Heart left ventricle (tissue), 16 donors: ENCODE results near the gene ESR2. TPM values are rescaled to one million over a fixed set of nuclear protein-coding genes. Genes with fewer than 3 reads are reported as not detected.

Experiments
- ATAC-seq, 4 donors: fragments of 200-7000 bp; cut with Tn5 transposase; one replicate each; pipeline ENCODE4 v1.9.1; 2020 to 2022; ENCODE audit warnings: moderate library complexity in 4 of 4, mild to moderate bottlenecking in 3 of 4, moderate number of reproducible peaks in 1 of 4
- DNase-seq, 5 donors: peaks; one replicate each; pipeline ENCODE4 v3.0.0-alpha.2; 2020
- H3K27ac ChIP-seq, 12 donors: fragments of 200-600 bp; sonication (generic) in 4 of 12; one replicate each; pipeline versions ENCODE4 v1.5.0 to v1.8.0; 2016 to 2022; ENCODE audit warnings: mild to moderate bottlenecking in 2 of 12
- H3K27me3 ChIP-seq, 9 donors: fragments of 200-600 bp; sonication (generic) in 2 of 9; one replicate each; pipeline versions ENCODE4 v1.5.1 to v1.8.0; 2016 to 2022; ENCODE audit warnings: mild to moderate bottlenecking in 3 of 9
- H3K36me3 ChIP-seq, 9 donors: fragments of 200-600 bp; sonication (generic) in 2 of 9; one replicate each; pipeline versions ENCODE4 v1.5.0 to v1.8.0; 2018 to 2022; ENCODE audit warnings: mild to moderate bottlenecking in 2 of 9
- H3K4me1 ChIP-seq, 12 donors: fragments of 200-600 bp; sonication (generic) in 4 of 12; one replicate each; pipeline versions ENCODE4 v1.5.0 to v1.8.0; 2016 to 2022; ENCODE audit warnings: mild to moderate bottlenecking in 3 of 12
- H3K4me3 ChIP-seq, 12 donors: fragments of 200-600 bp; sonication (generic) in 4 of 12; one replicate each; pipeline versions ENCODE4 v1.5.0 to v1.8.0; 2017 to 2022; ENCODE audit warnings: mild to moderate bottlenecking in 9 of 12, moderate library complexity in 4 of 12
- H3K9me3 ChIP-seq, 12 donors: fragments of 200-600 bp; sonication (generic) in 4 of 12; one replicate each; pipeline versions ENCODE4 v1.5.0 to v1.8.0; 2016 to 2022; ENCODE audit warnings: mild to moderate bottlenecking in 1 of 12
- POLR2A ChIP-seq, 2 donors: fragments of 450-650 bp; IDR thresholded peaks; one replicate each; pipeline ENCODE4 v1.6.1; 2017; ENCODE audit warnings: antibody characterized with exemption in 2 of 2, mild to moderate bottlenecking in 2 of 2, moderate library complexity in 2 of 2
- WGBS, 4 donors: extraction: QIAGEN DNeasy Blood & Tissue Kit in 2 of 4; methylation state at CpG; one replicate each; pipeline versions ENCODE4 v1.1.5 to v1.1.7; 2013 to 2018; 5-methylcytosine and 5-hydroxymethylcytosine counted together
- intact Hi-C, 10 donors: fragments of 100-400 bp; cut with DNase I; formaldehyde crosslinking; loops; one replicate each; pipeline versions ENCODE4 v1.11.1 to v1.14.2; 2022
- polyA plus RNA-seq, 2 donors: library from polyadenylated mRNA; stranded (reverse); fragments of 200-250 nt; gene quantifications; one replicate each; pipeline ENCODE4 v1.2.3, GENCODE V29; 2013
- total RNA-seq, 9 donors: library from RNA; depleted of rRNA in 2 of 9; stranded (reverse); fragments of >200 nt in 2 of 9; fragmentation: NEBNext Ultra II Directional in 3 of 9; extraction: Animal tissue kit (Norgen Biotek cat#: 25700) in 3 of 9; gene quantifications; one replicate each; pipeline versions ENCODE4 v1.1.0 to v1.2.4, GENCODE V29; 2016 to 2023
- TF ChIP-seq, protein P1 (sequence below), 12 donors: fragments of 200-600 bp; sonication (generic) in 4 of 12; IDR thresholded peaks; one replicate each; pipeline versions ENCODE4 v1.5.0 to v1.8.0; 2018 to 2022; ENCODE audit warnings: antibody characterized with exemption in 12 of 12, mild to moderate bottlenecking in 5 of 12
- donor health status: ischemic (EF 13 %, LVEDD 7.1; RV severe dilation, severe dysfunction).
- donor health status: healthy with polysubstance abuse.
- donor health status: DM: no; HTN: yes; CAD: no.
- donor health status: DM: no; HTN: no; CAD: no.
- donor health status: ischemic (EF 25% LVEDD 6.9; RV normal size, moderate dysfunction).
- donor health status: ischemic (EF 25% LVEDD 5.7; RV mildly dilated, moderate dysfunction).
- donor health status: healthy.
- donor health status: DM: yes; HTN: yes; CAD: no.
- donor health status: ischemic (EF 35%, LVEDD 5.7; RV mildly dilated, moderate dysfunction).
- donor health status: nonischemic (EF 11% LVEDD 7.7; RV severe dilation, severe dysfunction).
- donor health status: DM: yes; HTN: yes; CAD: no.
- donor health status: PGD.
- donor health status: ischemic (EF 29% LVEDD 5.4; RV normal size, mild dysfunction).
- donor health status: nonischemic (EF 23%, LVEDD 6.1; RV moderate dilation, normal function).

The ESR2 gene
- total and polyA plus RNA-seq, 11 donors = 0.15 to 1.7 (median 0.61) TPM

DNA sequence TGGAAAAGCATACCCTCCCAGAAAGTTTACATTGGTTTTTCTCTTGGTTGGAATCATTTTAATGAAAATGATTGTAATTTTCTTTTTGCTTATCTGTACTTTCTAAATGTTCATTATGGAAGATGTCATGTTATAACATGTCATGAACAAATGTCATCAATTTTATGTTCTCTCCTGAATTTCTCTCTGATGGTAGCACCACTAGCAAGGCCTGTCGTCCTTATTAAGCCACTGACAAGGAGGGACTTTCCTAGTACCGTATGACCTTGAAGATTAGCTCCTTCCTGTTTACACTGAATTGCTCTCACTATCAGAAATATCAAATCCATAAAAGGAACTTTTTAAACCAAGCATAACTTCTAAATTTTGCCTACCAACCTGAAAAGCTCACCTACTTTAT lies 99.0 kb downstream of the ESR2 start:
- Histone ChIP-seq H3K27me3 (no peaks in the 10 kb centered on the region), H3K27ac (peak overlapping the region in 10 of 12 donors; percentile 12 to 88 (median 80)), H3K36me3 (peaks cover 0 to 22% (median 6%) of the 10 kb centered on the region in 9 donors), H3K9me3 (no peaks in the 10 kb centered on the region), H3K4me3 (no peak overlapping the region), H3K4me1 (peaks cover 0 to 56% (median 27%) of the 10 kb centered on the region in 12 donors)
- WGBS, 4 donors = 16 to 22% (median 20%) methylated on average over 2 of the region's 2 CpGs
- no peak for ATAC-seq
- intact Hi-C loops = loop anchor here in 1 of 10 donors (10.0 kb wide), 1 partner anchor 100 kb away; the partner anchor contains the start of gene ESR2
- no peak for TF ChIP-seq POLR2A (IDR thresholded peaks at IDR 0.05)
- TF ChIP-seq, protein P1, sequence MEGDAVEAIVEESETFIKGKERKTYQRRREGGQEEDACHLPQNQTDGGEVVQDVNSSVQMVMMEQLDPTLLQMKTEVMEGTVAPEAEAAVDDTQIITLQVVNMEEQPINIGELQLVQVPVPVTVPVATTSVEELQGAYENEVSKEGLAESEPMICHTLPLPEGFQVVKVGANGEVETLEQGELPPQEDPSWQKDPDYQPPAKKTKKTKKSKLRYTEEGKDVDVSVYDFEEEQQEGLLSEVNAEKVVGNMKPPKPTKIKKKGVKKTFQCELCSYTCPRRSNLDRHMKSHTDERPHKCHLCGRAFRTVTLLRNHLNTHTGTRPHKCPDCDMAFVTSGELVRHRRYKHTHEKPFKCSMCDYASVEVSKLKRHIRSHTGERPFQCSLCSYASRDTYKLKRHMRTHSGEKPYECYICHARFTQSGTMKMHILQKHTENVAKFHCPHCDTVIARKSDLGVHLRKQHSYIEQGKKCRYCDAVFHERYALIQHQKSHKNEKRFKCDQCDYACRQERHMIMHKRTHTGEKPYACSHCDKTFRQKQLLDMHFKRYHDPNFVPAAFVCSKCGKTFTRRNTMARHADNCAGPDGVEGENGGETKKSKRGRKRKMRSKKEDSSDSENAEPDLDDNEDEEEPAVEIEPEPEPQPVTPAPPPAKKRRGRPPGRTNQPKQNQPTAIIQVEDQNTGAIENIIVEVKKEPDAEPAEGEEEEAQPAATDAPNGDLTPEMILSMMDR (IDR thresholded peaks at IDR 0.05) = no peak
- DNase-seq = no peak

DNA sequence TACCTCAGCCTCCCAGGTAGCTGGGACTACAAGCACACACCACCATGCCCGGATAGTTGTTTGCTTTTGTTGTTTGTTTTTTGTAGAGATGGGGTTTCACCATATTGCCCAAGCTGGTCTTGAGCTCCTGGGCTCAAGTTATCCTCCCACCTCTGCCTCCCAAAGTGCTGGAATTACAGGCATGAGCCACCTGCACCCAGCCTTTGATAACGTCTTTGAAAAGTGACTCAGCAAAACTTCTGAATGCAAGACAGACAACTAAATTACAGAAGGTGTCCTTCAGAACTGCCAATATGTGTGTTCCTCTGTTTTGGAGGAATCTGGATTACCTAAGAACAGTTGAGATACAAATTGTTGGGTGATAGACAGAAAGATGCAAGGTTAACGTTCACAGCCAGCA lies 99.8 kb downstream of the ESR2 start:
- peak overlapping the region in 10 of 12 donors; percentile 7 to 88 (median 40) for H3K27ac ChIP-seq
- intact Hi-C loops = loop anchor here in 1 of 10 donors (10.0 kb wide), 1 partner anchor 100 kb away; the partner anchor contains the start of gene ESR2
- TF ChIP-seq POLR2A (IDR thresholded peaks at IDR 0.05) = no peak
- TF ChIP-seq, protein P1 (IDR thresholded peaks at IDR 0.05) = no peak

DNA sequence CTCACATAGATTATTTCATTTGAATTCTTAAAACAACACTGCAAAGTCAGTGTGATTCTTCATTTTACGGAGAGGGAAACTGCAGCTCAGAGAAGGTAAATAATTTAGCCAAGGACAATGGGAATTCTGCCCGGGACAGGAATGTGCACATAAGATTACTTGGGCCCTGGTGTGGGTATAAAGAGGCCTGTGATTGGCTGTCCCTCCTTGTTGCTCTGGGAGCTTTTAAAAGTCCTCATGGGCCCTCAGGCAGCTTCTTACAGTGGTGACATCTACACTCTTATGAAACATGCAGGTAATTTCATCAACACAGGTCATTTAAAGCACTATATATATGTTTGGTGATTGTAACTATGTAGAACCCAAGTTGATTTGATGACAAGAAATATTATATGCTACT lies 100.3 kb downstream of the ESR2 start:
- H3K4me1 ChIP-seq = peaks cover 0 to 47% (median 17%) of the 10 kb centered on the region in 12 donors
- intact Hi-C loops = loop anchor here in 1 of 10 donors (10.0 kb wide), 1 partner anchor 101 kb away; the partner anchor contains the start of gene ESR2
- WGBS, 4 donors = 52 to 67% (median 59%) methylated on average over 2 of the region's 2 CpGs
- no peak overlapping the region for H3K4me3 ChIP-seq
- H3K36me3 ChIP-seq = peaks cover 0 to 36% (median 20%) of the 10 kb centered on the region in 9 donors
- peak overlapping the region in 10 of 12 donors; percentile 6 to 88 (median 38) for H3K27ac ChIP-seq
- no peak for DNase-seq
- no peaks in the 10 kb centered on the region for H3K9me3 ChIP-seq
- TF ChIP-seq, protein P1 (IDR thresholded peaks at IDR 0.05) = no peak
- no peak for TF ChIP-seq POLR2A (IDR thresholded peaks at IDR 0.05)
- peak; percentile 33 to 47 (median 42) for ATAC-seq
- H3K27me3 ChIP-seq = no peaks in the 10 kb centered on the region

More for the DNA sequence above, 99.8 kb downstream of the ESR2 start:
- WGBS, 4 donors = 74 to 83% (median 81%) methylated on average over 3 of the region's 3 CpGs
- ATAC-seq (no peak), DNase-seq (no peak)
- H3K4me3 ChIP-seq = no peak overlapping the region
- H3K27me3 ChIP-seq = no peaks in the 10 kb centered on the region
- peaks cover 0 to 30% (median 14%) of the 10 kb centered on the region in 9 donors for H3K36me3 ChIP-seq
- H3K9me3 ChIP-seq = no peaks in the 10 kb centered on the region
- peaks cover 0 to 50% (median 21%) of the 10 kb centered on the region in 12 donors for H3K4me1 ChIP-seq

DNA sequence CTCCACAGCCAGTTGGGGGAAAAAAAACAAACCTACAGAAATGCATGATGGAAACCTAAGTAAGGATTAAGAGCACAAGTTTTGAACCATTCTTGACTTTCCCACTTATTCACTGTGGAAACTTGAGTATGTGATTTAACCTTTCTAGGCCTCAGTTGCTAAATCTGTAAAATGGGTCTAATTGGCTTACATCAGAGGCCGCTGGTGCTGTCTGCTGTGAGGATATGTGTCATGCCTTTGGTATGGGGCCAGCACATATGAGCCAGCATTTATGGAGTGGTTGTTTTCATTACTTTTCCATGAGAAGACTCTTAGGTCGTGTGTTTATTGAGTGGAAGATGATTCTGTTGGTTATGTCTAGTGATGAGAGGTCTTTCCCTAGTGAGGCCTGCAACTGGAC lies 102.4 kb downstream of the ESR2 start:
- Histone ChIP-seq H3K9me3 (no peaks in the 10 kb centered on the region), H3K4me1 (peaks cover 0 to 34% (median 11%) of the 10 kb centered on the region in 12 donors), H3K27me3 (no peaks in the 10 kb centered on the region), H3K4me3 (no peak overlapping the region), H3K27ac (no peak overlapping the region), H3K36me3 (peaks cover 0 to 54% (median 34%) of the 10 kb centered on the region in 9 donors)
- DNase-seq (no peak), ATAC-seq (no peak)
- intact Hi-C loops = loop anchor here in 1 of 10 donors (10.0 kb wide), 1 partner anchor 103 kb away; the partner anchor contains the start of gene ESR2
- 74 to 80% (median 78%) methylated on average over 2 of the region's 2 CpGs for WGBS, 4 donors
- no peak for TF ChIP-seq POLR2A (IDR thresholded peaks at IDR 0.05)
- TF ChIP-seq, protein P1 (IDR thresholded peaks at IDR 0.05) = no peak
